Colon (tissue), 2 donors: ENCODE results near the gene CLDN14.
"Not testable (repeated sequence)": the region's sequence is repeated elsewhere in the genome, so short reads cannot be mapped to it uniquely, and the experiment has no call there.

Experiments
- FAIRE-seq: peaks from 2 replicates; lab custom pipeline; 2012; peaks lifted over from hg19 to GRCh38; lab: Jason Lieb, UNC
- donor health status: control.
- donor health status: control.

The CLDN14 gene

GRCh38 chr21:36501589-36501892 lies 21.6 kb upstream of the CLDN14 start:
- no peak for FAIRE-seq

DNA sequence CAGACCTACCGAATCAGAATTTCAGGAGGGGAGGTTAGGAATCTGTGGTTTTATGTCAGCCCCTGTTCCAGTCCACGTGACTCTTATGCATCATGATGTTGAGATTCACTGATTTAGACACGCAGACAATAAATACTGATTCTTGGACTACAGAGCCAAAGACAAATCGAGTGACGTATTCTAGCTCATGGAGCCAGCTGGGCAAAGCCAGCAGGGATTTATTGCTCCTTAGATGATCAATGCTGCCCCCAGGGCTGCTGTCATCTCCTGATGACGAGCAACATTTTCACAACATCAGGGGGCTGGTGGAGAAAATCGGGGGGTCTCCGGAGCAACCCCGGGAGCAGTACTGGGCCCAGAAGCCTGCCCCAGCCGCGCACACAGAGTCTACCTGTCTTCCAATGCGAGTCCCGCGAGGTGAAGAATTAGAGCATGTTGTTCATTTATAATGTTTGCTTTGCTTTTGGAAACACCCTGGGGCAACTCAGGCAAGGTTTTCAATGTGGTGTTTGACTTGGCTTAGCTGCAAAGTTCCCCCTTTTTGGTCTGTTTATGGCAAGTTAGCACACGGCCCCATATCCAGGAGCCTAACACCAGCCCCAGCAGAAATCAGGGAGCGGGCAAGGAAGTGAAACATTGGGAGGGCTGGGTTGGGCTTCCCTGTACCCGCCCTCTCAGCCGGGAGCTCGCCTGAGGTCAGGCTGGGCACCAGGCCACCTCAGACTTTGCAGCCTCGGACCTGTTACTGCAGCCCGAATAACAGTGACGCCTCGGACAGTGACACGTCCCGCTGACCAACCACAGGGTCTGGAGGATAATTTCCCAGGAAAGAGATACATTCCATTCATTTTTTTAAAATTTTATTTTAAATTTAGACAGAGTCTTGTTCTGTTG lies 19.9 kb upstream of the CLDN14 start:
- FAIRE-seq, result no peak

DNA sequence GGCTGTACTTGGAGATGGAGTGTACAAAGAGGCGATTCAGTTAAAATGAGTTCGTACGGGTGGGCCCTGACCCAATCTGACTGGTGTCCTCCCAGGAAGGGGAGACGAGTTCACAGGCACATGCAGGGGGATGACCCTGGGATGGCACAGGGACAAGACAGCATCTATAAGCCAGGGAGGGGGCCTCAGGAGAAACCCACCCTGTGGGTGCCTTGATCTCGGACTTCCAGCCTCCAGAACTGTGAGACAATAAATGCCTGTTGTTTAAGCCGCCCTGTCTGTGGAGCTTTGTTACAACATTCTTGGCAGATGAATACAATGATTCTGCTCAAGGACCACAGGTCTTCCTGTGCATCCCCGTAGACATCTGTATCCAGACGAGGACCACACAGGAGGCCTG lies 14.6 kb upstream of the CLDN14 start:
- FAIRE-seq, result no peak

GRCh38 chr21:36491209-36491910 lies 11.4 kb upstream of the CLDN14 start:
- FAIRE-seq, result no peak

DNA sequence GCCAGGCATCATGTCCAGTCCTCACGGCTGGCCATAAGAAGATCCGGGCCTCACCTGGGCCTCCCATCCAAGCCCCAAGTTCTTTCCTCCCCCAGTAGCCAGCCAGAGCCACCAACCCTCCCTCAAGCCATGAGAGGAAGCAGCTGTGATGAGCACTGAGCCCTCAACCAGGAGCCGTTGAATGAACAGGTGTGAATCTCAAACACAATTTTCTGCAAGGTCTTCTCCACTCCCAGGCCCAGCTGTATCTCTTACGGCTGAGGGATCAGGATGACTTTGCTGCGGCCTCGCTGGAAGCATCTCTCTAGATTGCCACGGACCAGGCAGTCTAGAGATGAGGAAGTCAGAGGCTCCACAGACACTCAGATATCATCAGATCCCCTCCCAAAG lies 9.8 kb upstream of the CLDN14 start:
- FAIRE-seq, result no peak

- no peak for FAIRE-seq
Measured at GRCh38 chr21:36489103-36489775, 9.3 kb upstream of the CLDN14 start.

DNA sequence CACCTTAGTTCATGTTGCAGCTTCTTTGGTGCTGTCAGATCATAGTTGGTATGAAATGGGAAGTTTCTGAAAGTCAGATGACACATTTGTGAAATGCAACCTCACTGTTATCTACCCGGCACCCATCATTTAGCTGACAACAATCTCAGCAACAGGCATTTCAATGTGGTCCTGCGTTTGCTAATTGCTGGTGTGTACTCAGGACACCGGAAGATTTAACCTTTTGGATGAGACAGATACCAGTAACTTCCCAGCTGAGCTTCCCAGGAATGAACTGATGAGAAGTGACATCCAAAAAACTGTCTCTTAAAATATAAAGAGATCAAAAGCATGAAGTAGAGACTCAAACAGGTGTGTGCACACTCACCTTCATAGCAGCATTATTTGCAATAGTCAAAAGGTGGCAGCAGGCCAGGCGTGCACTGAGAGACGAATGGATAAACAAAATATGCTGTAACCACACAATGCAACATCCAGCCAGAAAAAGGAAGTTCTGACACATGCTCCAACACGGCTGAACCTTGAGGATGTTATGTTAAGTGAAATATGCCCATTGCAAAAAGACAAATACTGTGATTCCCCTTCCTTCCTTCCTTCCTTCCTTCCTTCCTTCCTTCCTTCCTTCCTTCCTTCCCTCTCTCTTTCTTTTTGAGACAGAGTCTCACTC lies 7.9 kb upstream of the CLDN14 start:
- FAIRE-seq, result no peak

- no peak for FAIRE-seq
Measured at GRCh38 chr21:36486246-36486645, 6.3 kb upstream of the CLDN14 start.

GRCh38 chr21:36485476-36485875 lies 5.6 kb upstream of the CLDN14 start:
- FAIRE-seq, result no peak

GRCh38 chr21:36483095-36483494 lies 3.2 kb upstream of the CLDN14 start:
- FAIRE-seq, result no peak

DNA sequence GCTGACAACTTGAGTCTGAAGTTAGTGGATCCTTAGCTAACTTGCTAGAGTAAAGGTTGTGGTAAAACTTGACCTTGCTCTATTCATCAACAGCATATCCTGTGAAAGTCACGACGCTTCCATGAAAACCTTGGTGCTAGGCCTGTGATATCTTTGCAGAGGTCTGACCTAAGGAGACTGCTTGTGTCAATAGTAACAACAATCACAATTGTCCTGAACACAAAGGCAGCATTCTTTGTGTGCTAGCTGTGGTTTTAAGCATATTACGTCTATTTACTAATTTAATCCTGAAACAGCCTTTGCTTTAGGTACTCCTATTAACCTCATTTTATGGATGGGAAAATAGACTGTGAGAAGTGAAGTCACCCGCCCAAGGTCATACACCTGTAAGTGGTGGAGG lies 2.8 kb upstream of the CLDN14 start:
- FAIRE-seq, result no peak

DNA sequence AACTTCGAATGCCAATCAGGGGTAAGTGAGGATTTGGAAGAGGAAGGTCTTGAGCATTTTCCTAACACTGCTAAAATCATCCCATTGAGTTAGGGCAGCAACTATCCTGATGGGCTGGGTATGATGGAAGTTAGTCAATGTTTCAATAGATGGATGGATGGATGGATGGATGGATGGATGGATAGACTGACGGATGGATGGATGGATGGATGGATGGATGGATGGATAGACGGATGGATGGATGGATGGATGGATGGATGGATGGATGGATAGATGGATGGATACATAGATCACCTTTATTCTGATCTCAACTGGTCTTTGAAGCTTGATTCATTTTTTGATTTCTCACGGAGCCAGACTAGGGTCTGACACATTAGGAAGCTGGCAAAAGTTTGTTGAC lies 2.3 kb upstream of the CLDN14 start:
- no peak for FAIRE-seq

DNA sequence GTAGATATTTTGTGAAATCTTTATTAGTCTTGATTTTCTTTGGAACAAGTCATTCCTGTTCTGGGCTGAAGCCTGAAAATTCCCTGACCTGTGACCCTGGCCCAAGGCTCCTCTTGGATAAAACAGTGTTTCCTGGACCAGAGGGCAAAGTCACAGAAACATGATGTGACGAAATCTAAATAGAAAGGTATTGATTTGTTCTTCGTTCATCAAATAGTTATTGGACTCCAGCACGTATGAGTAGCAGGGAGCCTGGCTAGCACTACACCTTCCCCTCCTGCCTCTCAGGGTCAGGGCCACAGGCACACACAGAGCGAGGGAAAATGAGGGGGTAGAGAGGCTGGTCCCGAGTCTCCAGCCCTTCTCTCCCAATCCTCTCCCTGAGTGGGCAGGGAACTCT lies 1.7 kb upstream of the CLDN14 start:
- FAIRE-seq, result no peak

- FAIRE-seq, result no peak
Measured at GRCh38 chr21:36480618-36481017, 696 bp upstream of the CLDN14 start.

DNA sequence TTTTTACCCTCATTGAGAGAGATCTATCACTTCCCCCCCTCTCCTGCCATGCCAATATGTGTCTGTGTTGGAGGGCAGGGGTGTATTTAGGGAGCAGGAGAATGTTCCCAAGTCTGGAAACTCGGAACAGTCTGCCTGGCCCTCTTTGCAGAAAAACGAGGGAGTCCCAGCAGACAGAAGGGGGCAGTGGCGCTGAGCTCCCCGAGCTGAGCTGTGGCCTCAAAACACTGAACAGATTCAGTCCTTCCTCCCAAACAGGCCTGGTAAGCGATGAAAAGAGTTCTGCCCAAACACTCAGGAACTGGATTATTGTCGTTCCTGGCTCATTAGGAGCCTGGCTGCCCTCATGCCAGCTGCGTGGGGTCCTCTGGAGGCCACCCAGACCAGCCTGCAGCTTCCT lies 981 bp downstream of the CLDN14 start:
- FAIRE-seq, result no peak

DNA sequence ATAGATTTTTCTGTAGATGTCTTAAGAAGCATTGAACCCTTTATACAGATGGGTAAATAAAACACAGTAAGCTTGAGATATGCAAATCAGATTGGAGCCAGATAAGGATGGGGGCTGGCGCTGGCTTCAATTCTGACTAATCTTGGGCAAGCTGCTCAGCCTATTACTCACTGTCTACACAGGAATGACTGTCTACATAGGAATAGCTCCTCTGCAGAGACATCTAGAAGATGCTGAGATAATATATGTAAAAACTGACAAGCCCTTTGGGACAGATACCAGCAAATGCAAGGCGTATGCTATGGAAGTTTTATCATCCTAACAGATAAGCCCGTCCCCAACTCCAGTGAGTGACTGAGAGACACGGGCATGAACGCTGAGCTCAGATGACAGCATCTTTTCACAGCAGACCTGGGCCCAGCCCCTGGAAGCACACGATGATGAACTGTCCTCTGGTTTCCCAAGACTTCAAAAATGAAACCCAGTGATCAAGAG lies 1.7 kb downstream of the CLDN14 start:
- FAIRE-seq, result no peak

DNA sequence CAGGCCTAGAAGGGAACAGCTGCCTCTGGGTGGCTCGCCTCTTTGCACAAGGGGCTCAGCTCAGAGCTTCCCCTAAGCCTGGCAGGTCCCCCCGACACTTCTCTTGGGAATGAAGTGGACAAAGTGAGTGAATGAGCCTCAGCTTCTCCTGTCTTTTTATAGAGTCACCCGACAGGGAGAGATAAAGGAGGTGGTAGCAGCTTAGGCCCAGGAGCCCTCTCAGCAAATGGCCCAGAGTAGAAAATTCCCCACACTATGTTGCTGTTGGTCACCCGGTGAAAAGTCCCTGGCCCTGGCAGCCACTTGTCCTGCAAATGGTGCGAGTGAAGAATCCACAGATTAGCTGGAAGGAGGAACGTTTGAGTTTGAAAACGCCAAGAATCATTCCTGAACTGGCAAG lies 2.4 kb downstream of the CLDN14 start:
- no peak for FAIRE-seq

DNA sequence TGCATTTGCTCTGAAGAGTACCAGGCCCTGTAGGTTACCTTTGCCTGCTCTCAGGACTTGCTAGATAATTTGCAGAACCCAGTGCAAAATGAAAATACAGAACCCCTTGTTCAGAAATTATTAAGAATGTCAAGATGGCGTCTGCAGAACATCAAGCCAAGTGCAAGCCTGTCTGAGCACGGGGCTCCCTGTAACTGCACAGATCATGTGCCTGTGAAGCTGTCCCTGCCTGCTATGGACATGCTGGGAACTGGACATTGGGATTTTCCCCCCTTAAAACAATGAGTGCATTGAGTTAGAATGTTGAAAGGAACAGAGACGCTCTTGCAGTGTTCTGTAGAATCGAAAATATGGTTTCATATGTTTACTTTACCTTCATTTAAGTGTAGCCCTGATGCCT lies 2.9 kb downstream of the CLDN14 start:
- no peak for FAIRE-seq

- not testable (repeated sequence) for FAIRE-seq
Measured at GRCh38 chr21:36476541-36476940, 3.4 kb downstream of the CLDN14 start.

DNA sequence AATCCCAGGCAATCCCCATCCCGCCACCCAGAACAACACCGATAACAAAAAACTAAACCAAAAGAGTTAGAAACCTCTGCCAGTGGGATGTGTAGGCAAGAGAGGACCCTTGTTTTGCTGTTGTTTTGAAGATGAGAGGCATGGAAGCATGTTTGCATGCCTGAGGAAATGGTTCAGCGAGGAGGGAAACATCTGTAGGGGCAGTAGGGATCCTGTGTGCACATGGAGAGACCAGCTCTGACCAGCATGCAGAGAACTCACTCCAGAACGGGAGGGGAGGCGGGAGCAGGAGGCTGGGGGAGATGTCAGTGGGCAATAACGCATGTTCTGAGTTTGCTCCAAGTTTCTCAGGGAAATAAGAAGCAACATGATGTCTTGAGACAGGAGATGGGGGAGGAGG lies 5.3 kb downstream of the CLDN14 start:
- no peak for FAIRE-seq

- no peak for FAIRE-seq
Measured at GRCh38 chr21:36473203-36473602, 6.7 kb downstream of the CLDN14 start.

DNA sequence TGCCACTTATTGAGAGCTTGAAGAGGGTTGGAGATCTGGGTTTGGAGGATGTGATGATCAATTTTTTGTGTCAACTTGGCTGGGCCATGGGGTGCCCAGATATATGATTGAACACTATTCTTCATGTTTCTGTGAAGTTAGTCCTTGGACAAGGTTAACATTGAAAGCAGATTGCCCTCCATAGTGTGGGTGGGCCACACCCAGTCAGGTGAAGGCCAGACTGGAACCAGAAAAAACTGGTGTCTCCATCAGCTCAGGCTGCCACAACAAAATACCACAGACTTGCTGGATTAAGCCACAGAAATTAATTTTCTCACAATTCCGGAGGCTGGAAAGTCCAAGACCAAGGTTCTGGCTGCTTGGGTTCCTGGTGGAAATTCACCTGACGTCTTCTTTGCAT lies 7.5 kb downstream of the CLDN14 start:
- no peak for FAIRE-seq
